Stimulated activated CD4-positive, alpha-beta T cell treated with anti-CD3 and anti-CD28 coated beads, Interleukin-4, amount 100 ng/mL, for 4 hours (primary cell): ENCODE results near the gene DAB2.

Experiments used
- DNase-seq, 2 experiments: peaks; one replicate each; pipeline ENCODE4 v3.0.0-alpha.2; 2020

DAB2 gene

DNA sequence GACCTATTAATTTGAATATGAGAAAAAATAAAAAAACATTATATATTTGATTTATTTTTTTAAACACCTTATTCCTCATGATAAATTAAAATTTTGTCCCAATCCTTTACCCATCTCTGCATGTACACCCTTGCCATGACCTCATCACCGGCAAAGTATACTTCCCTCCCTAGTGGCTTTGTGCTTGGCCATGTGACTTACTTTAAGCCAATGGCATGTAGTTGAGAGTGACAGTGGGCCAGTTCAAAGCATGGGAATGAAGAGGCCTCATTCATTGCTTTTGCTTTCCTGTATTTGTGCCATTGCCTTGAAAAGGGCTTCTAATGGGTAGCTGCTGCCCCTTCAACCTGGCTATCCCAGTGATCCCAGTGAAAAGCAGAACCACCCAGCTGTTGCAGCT is 91.7 kb downstream of the DAB2 start:
- DNase-seq = no peak

DNA sequence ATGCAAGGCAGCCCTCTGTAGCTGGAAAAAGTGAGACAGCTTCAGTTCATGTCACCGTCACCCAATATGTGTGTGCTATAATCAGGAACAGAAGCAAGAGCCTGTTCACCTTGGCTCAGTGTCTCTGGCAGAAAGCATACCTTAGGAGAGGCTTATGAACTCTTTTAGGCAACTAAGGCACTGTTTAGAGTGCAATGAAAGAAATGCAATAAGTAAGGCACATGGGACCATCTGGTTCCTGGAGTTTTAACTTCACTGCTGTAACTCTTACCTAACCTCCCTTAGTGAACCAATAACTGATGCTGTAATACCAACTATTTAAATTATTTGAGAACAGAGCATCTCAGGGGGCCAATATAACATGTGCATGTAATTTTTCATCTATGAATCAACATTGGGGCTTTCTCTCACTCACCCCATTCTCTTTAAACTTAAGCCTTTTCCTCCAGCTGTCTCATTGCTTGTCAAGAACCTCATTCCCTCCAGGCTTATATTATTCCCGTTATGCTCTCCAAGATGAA is 92.9 kb downstream of the DAB2 start:
- DNase-seq = no peak

DNA sequence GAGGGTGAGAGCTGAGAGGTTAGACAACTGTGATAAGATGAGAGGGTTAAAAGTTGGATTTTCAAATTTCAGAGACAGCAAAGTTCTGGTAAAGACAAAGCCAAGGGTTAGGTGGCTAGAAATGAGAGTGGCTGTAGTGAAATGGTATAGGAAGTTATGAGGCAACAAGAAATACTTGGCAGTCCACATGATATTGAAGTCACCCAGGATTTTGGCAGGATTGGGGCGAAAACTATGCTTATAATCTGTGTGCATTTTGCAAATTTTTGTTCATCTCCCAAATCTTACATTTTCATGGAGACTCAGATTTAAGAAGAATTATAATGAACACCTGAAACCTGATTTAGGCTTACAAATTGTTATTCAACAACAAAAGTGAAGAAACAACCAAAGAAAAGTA is 96.0 kb downstream of the DAB2 start:
- no peak for DNase-seq

- DNase-seq = no peak
Measured at GRCh38 chr5:39323542-39323941, 101.2 kb downstream of the DAB2 start.
